Kidney glomerular epithelial cell (primary cell): Measurements from ENCODE around the gene ARHGAP12.
"Not testable (repeated sequence)": the region's sequence is repeated elsewhere in the genome, so short reads cannot be mapped to it uniquely, and the experiment has no call there.

ENCODE experiments used
- DNase-seq: peaks from one replicate; lab custom pipeline; 2025; lab: John Stamatoyannopoulos, UW

ARHGAP12 gene

GRCh38 chr10:31928549-31929260, at the start of gene ARHGAP12:
Gene ARHGAP12, minus strand, starts transcription at chr10:31928831. Its CDS starts 19,976 bp downstream, at chr10:31908855.
- DNase-seq: peak; percentile 45

GRCh38 chr10:31978156-31978483, 49.5 kb upstream of the ARHGAP12 start:
- DNase-seq: no peak

GRCh38 chr10:31977440-31978155, 49.0 kb upstream of the ARHGAP12 start:
- DNase-seq: peak; percentile 49

GRCh38 chr10:31975157-31975765, 46.6 kb upstream of the ARHGAP12 start:
- no peak for DNase-seq

GRCh38 chr10:31974434-31975124, 45.9 kb upstream of the ARHGAP12 start:
- DNase-seq: no peak

- no peak for DNase-seq
Observed at GRCh38 chr10:31972519-31973041, 43.9 kb upstream of the ARHGAP12 start.

- not testable (repeated sequence) for DNase-seq
Observed at GRCh38 chr10:31969847-31970246, 41.2 kb upstream of the ARHGAP12 start.

- no peak for DNase-seq
Observed at GRCh38 chr10:31963589-31963980, 35.0 kb upstream of the ARHGAP12 start.

GRCh38 chr10:31962826-31963588, 34.4 kb upstream of the ARHGAP12 start:
- DNase-seq: no peak

- no peak for DNase-seq
Observed at GRCh38 chr10:31961277-31962074, 32.8 kb upstream of the ARHGAP12 start.

- no peak for DNase-seq
Observed at GRCh38 chr10:31959461-31960173, 31.0 kb upstream of the ARHGAP12 start.

- DNase-seq: no peak
Observed at GRCh38 chr10:31958856-31959255, 30.2 kb upstream of the ARHGAP12 start.

- no peak for DNase-seq
Observed at GRCh38 chr10:31956200-31956946, 27.7 kb upstream of the ARHGAP12 start.

- no peak for DNase-seq
Observed at GRCh38 chr10:31954410-31955191, 26.0 kb upstream of the ARHGAP12 start.

GRCh38 chr10:31953480-31953879, 24.8 kb upstream of the ARHGAP12 start:
- DNase-seq: no peak

- no peak for DNase-seq
Observed at GRCh38 chr10:31953080-31953479, 24.4 kb upstream of the ARHGAP12 start.

- DNase-seq: no peak
Observed at GRCh38 chr10:31952066-31952465, 23.4 kb upstream of the ARHGAP12 start.

GRCh38 chr10:31949266-31949665, 20.6 kb upstream of the ARHGAP12 start:
- no peak for DNase-seq

GRCh38 chr10:31948021-31948420, 19.4 kb upstream of the ARHGAP12 start:
- DNase-seq: no peak
